Activated CD8-positive, alpha-beta T cell treated with anti-CD3 and anti-CD28 coated beads, Interleukin-2, amount 10 ng/mL, durations not matched to agents 7 days and 5 days (primary cell): Measurements from ENCODE around the gene SLC1A3. TPM values are rescaled to one million over a fixed set of nuclear protein-coding genes. Genes with fewer than 3 reads are reported as not detected.

Source experiments
- ATAC-seq: fragments of 150-1000 bp; cut with Tn5 transposase; one replicate; pipeline ENCODE4 v1.10.0; 2021; ENCODE audit warnings: moderate library complexity
- CTCF ChIA-PET: fragments of 350-600 bp; sonication (Branson Sonifier 250); formaldehyde crosslinking; loops from one replicate; lab custom pipeline; 2021; ENCODE audit warnings: antibody characterized with exemption; lab: Charles Lee
- POLR2A ChIA-PET: fragments of 350-600 bp; sonication (Branson Sonifier 250); formaldehyde crosslinking; loops from one replicate; lab custom pipeline; 2021; ENCODE audit warnings: antibody characterized with exemption; lab: Charles Lee
- DNase-seq: peaks from one replicate; pipeline ENCODE4 v3.0.0-alpha.2; 2020
- H3K27ac Mint-ChIP-seq: one replicate; pipeline ENCODE4 v1.8.0; 2021; ENCODE audit warnings: mild to moderate bottlenecking, mixed read lengths
- H3K27me3 Mint-ChIP-seq: one replicate; pipeline ENCODE4 v1.8.0; 2021; ENCODE audit warnings: low read depth, mixed read lengths
- H3K36me3 Mint-ChIP-seq: one replicate; pipeline ENCODE4 v1.8.0; 2021; ENCODE audit warnings: low read depth, mixed read lengths
- H3K4me1 Mint-ChIP-seq: one replicate; pipeline ENCODE4 v1.8.0; 2021; ENCODE audit warnings: low read depth, mixed read lengths
- H3K4me3 Mint-ChIP-seq: one replicate; pipeline ENCODE4 v1.8.0; 2021; ENCODE audit warnings: mild to moderate bottlenecking, mixed read lengths
- H3K9me3 Mint-ChIP-seq: one replicate; pipeline ENCODE4 v1.8.0; 2022; ENCODE audit warnings: mixed read lengths; ENCODE audit not compliant: insufficient read depth
- total RNA-seq, 2 experiments: library from RNA; stranded (reverse); gene quantifications; one replicate each; pipeline ENCODE4 v1.2.3, GENCODE V29; 2021

SLC1A3 gene
- total RNA-seq, 2 experiments from 2014 or later: not detected

- no peak overlapping the region for H3K4me3 Mint-ChIP-seq
- H3K27me3 Mint-ChIP-seq: peaks cover 8% of the 10 kb centered on the region
- no peaks in the 10 kb centered on the region for H3K36me3 Mint-ChIP-seq
- H3K4me1 Mint-ChIP-seq: peaks cover 2% of the 10 kb centered on the region
- CTCF ChIA-PET: interaction anchor here (1.2 to 3.5 kb wide), 3 partner anchors 9 to 275 kb away, joined by 3 to 27 read pairs (median 8); no protein-coding TSS in a partner anchor
- H3K27ac Mint-ChIP-seq: no peak overlapping the region
- POLR2A ChIA-PET: interaction anchor here (3.0 kb wide), 1 partner anchor 145 kb away, joined by 10 read pairs; the partner anchor contains the start of gene NIPBL
- DNase-seq (no peak), ATAC-seq (no peak)
- no peaks in the 10 kb centered on the region for H3K9me3 Mint-ChIP-seq
These were observed 124.3 kb downstream of the SLC1A3 start for GRCh38 chr5:36730537-36731216.

GRCh38 chr5:36733183-36733582 is 126.8 kb downstream of the SLC1A3 start:
- no peak for DNase-seq
- no peaks in the 10 kb centered on the region for H3K36me3 Mint-ChIP-seq
- H3K9me3 Mint-ChIP-seq: no peaks in the 10 kb centered on the region
- peaks cover 6% of the 10 kb centered on the region for H3K27me3 Mint-ChIP-seq
- H3K4me3 Mint-ChIP-seq: no peak overlapping the region
- H3K4me1 Mint-ChIP-seq: peaks cover 2% of the 10 kb centered on the region
- ChIA-PET POLR2A (no interaction called here), CTCF (no interaction called here)
- ATAC-seq: no peak
- H3K27ac Mint-ChIP-seq: no peak overlapping the region

- no peak for ATAC-seq
- H3K27ac Mint-ChIP-seq: no peak overlapping the region
- peaks cover under 1% of the 10 kb centered on the region for H3K4me1 Mint-ChIP-seq
- no peak overlapping the region for H3K4me3 Mint-ChIP-seq
- POLR2A ChIA-PET: no interaction called here
- DNase-seq: no peak
- H3K36me3 Mint-ChIP-seq: no peaks in the 10 kb centered on the region
- CTCF ChIA-PET: no interaction called here
- H3K9me3 Mint-ChIP-seq: no peaks in the 10 kb centered on the region
- peaks cover 6% of the 10 kb centered on the region for H3K27me3 Mint-ChIP-seq
These were observed 128.0 kb downstream of the SLC1A3 start for GRCh38 chr5:36734422-36734821.

- no peak for DNase-seq
These were observed 129.5 kb downstream of the SLC1A3 start for GRCh38 chr5:36735891-36736290.

More at GRCh38 chr5:36735891-36736290, 129.5 kb downstream of the SLC1A3 start:
- Mint-ChIP-seq H3K4me3 (no peak overlapping the region), H3K9me3 (no peaks in the 10 kb centered on the region), H3K27ac (no peak overlapping the region), H3K4me1 (peaks cover 1% of the 10 kb centered on the region), H3K36me3 (no peaks in the 10 kb centered on the region), H3K27me3 (peaks cover 6% of the 10 kb centered on the region)
- CTCF ChIA-PET: interaction anchor here (0.6 kb wide), 1 partner anchor 59 kb away, joined by 3 read pairs; no protein-coding TSS in a partner anchor
- POLR2A ChIA-PET: no interaction called here
- ATAC-seq: no peak
